Measurements from ENCODE around the gene PTPRN2. TPM values are rescaled to one million over a fixed set of nuclear protein-coding genes. Genes with fewer than 3 reads are reported as not detected.

The PTPRN2 gene
- total and polyA plus RNA-seq, 2 of the 13 experiments (the other 11 are each of a cell fraction or from before 2014, with no cell fraction given) = 2.5 to 24.2 TPM

GRCh38 chr7:158094671-158095226, 492.9 kb downstream of the PTPRN2 start:
- Histone ChIP-seq H3K79me2 (ENCODE audit: insufficient read depth, low read length) (no peaks in the 10 kb centered on the region), H3K36me3 (replicated peaks in 1 of 2; ENCODE audit: control insufficient read depth in 1 of 2, insufficient read depth in 2 of 2, low read length in 2 of 2) (no peaks in the 10 kb centered on the region), H3K9ac (ENCODE audit: insufficient read depth, low read depth, low read length) (no peak overlapping the region), H3K4me3 (replicated peaks in 1 of 3; ENCODE audit: insufficient read depth in 1 of 3, low read depth in 2 of 3, low read length in 3 of 3) (no peak overlapping the region), H4K20me1 (ENCODE audit: insufficient read depth, low read length) (0 out of 2 replicates have a peak, but pooled peaks cover 3% of the 10 kb centered on the region), H3K27me3 (ENCODE audit: control insufficient read depth in 1 of 2, insufficient read depth in 2 of 2, low read length in 2 of 2) (no peaks in the 10 kb centered on the region), H3K4me2 (ENCODE audit: low read depth, low read length) (no peak overlapping the region), H3K27ac (ENCODE audit: extremely low read length, insufficient read depth, low read length) (no peak overlapping the region), H3K9me3 (ENCODE audit: low read length) (no peaks in the 10 kb centered on the region), H3K4me1 (ENCODE audit: insufficient read depth, low read length) (no peaks in the 10 kb centered on the region), H2AFZ (ENCODE audit: low read length) (no peak overlapping the region)
- intact Hi-C loops (cut with micrococcal nuclease; ENCODE audit: unreplicated experiment) = no loop called here
- ATAC-seq (peak; percentile 52), DNase-seq (ENCODE audit: low spot score) (no peak), FAIRE-seq (no peak)
- ChIA-PET POLR2A (no interaction called here), CTCF (ENCODE audit: low intra/inter-chr PET ratio, low total read pairs) (no interaction called here)
- TF ChIP-seq MNT (IDR thresholded peaks at IDR 0.05) (no peak), ZNF556 (CRISPR knock-in tag; IDR thresholded peaks at IDR 0.05; ENCODE audit: borderline replicate concordance) (no peak), ZNF672 (CRISPR knock-in tag; IDR thresholded peaks at IDR 0.05) (no peak), ZBTB1 (CRISPR knock-in tag; IDR thresholded peaks at IDR 0.05; ENCODE audit: borderline replicate concordance) (no peak), ZNF850 (CRISPR knock-in tag; conservative IDR thresholded peaks at IDR 0.05) (no peak), CCAR2 (optimal IDR thresholded peaks at IDR 0.05; ENCODE audit: low read depth, low read length) (no peak), TBP (CRISPR knock-in tag; IDR thresholded peaks at IDR 0.05) (no peak)
- in situ Hi-C loops (cut with HindIII; ENCODE audit: extremely low pct_ligation_motif_present, low pct_unique_long_range_greater_than_20kb) = no loop called here
- BruUV-seq (replicated peaks) = no TSS peak
- 77% methylated on average over 12 of the region's 12 CpGs for WGBS (ENCODE audit: low lambda C conversion rate)

- Histone ChIP-seq H3K4me3 (replicated peaks in 1 of 3; ENCODE audit: insufficient read depth in 1 of 3, low read depth in 2 of 3, low read length in 3 of 3) (no peak overlapping the region), H3K9me3 (ENCODE audit: low read length) (no peaks in the 10 kb centered on the region), H4K20me1 (ENCODE audit: insufficient read depth, low read length) (0 out of 2 replicates have a peak, but pooled peaks cover 3% of the 10 kb centered on the region), H3K4me2 (ENCODE audit: low read depth, low read length) (no peak overlapping the region), H3K4me1 (ENCODE audit: insufficient read depth, low read length) (no peaks in the 10 kb centered on the region), H3K27ac (ENCODE audit: extremely low read length, insufficient read depth, low read length) (no peak overlapping the region), H3K36me3 (replicated peaks in 1 of 2; ENCODE audit: control insufficient read depth in 1 of 2, insufficient read depth in 2 of 2, low read length in 2 of 2) (no peaks in the 10 kb centered on the region), H2AFZ (ENCODE audit: low read length) (no peak overlapping the region), H3K9ac (ENCODE audit: insufficient read depth, low read depth, low read length) (no peak overlapping the region), H3K27me3 (ENCODE audit: control insufficient read depth in 1 of 2, insufficient read depth in 2 of 2, low read length in 2 of 2) (no peaks in the 10 kb centered on the region), H3K79me2 (ENCODE audit: insufficient read depth, low read length) (no peaks in the 10 kb centered on the region)
- ChIA-PET POLR2A (no interaction called here), CTCF (ENCODE audit: low intra/inter-chr PET ratio, low total read pairs) (no interaction called here)
- FAIRE-seq = no peak
- no peak for TF ChIP-seq ZNF326 (CRISPR knock-in tag; IDR thresholded peaks at IDR 0.05; ENCODE audit: borderline replicate concordance)
- no peak for TF ChIP-seq PHF21A (CRISPR knock-in tag; IDR thresholded peaks at IDR 0.05)
- no TSS peak for BruUV-seq (replicated peaks)
- intact Hi-C loops (cut with micrococcal nuclease; ENCODE audit: unreplicated experiment) (no loop called here), in situ Hi-C loops (cut with HindIII; ENCODE audit: extremely low pct_ligation_motif_present, low pct_unique_long_range_greater_than_20kb) (no loop called here)
- no peak for ATAC-seq
- DNase-seq (ENCODE audit: low spot score) = no peak
- 71% methylated on average over 10 of the region's 10 CpGs for WGBS (ENCODE audit: low lambda C conversion rate)
Observed at GRCh38 chr7:158094046-158094445, 493.6 kb downstream of the PTPRN2 start.
